ENCODE data around the gene TMUB1. TPM values are rescaled to one million over a fixed set of nuclear protein-coding genes. Genes with fewer than 3 reads are reported as not detected.
A peak's percentile ranks its signal among the peaks of the same experiment; 100 is the strongest.

TMUB1 gene
- total and polyA plus RNA-seq, 2 experiments from 2014 or later, result 45.0 to 83.1 TPM

DNA sequence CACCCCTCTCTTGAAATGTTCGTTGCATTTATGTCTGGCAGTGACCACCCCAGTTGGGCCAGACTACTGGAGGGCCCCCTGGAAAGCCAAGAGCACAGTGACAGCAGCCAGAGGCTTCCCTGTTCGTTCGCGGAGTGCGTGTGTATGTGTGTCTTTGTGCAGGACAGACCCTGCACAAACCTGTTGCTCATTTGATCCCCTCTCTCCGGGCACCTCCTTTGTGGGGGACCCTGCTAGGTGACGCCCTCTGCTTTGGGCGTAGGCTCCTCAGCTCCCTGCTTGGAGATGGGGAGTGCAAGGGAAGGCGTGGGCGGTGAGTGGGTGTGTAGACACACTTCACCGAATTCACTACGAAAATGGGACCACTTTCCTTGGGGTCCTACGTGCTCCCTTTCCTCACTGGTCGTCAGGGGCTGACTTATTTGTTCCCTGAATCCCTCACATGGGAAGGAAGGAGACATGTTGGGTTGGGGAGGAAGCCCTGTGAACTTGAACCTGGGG lies 41.7 kb upstream of the TMUB1 start:
- Histone ChIP-seq H3K27ac (no peak overlapping the region), H3K9me3 (ENCODE audit: low read depth) (no peaks in the 10 kb centered on the region), H2AFZ (no peak overlapping the region), H3K4me2 (peak overlapping the region; percentile 96), H3K9me2 (replicated peaks; ENCODE audit: insufficient read depth) (no peaks in the 10 kb centered on the region), H3K27me3 (no peaks in the 10 kb centered on the region), H3K36me3 (replicated peaks; ENCODE audit: insufficient read depth, low read depth) (no peaks in the 10 kb centered on the region), H4K20me1 (ENCODE audit: insufficient read depth, poor library complexity, severe bottlenecking) (peaks cover 33% of the 10 kb centered on the region), H3K79me2 (no peaks in the 10 kb centered on the region), H3K4me3 (no peak overlapping the region), H3K4me1 (ENCODE audit: insufficient read depth) (peaks cover 6% of the 10 kb centered on the region)
- TF ChIP-seq, protein P1, sequence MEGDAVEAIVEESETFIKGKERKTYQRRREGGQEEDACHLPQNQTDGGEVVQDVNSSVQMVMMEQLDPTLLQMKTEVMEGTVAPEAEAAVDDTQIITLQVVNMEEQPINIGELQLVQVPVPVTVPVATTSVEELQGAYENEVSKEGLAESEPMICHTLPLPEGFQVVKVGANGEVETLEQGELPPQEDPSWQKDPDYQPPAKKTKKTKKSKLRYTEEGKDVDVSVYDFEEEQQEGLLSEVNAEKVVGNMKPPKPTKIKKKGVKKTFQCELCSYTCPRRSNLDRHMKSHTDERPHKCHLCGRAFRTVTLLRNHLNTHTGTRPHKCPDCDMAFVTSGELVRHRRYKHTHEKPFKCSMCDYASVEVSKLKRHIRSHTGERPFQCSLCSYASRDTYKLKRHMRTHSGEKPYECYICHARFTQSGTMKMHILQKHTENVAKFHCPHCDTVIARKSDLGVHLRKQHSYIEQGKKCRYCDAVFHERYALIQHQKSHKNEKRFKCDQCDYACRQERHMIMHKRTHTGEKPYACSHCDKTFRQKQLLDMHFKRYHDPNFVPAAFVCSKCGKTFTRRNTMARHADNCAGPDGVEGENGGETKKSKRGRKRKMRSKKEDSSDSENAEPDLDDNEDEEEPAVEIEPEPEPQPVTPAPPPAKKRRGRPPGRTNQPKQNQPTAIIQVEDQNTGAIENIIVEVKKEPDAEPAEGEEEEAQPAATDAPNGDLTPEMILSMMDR (IDR thresholded peaks at IDR 0.05; ENCODE audit: poor library complexity), result no peak
- TF ChIP-seq EZH2phosphoT487 (IDR thresholded peaks at IDR 0.05; ENCODE audit: low read depth, severe bottlenecking, unreplicated experiment), result no peak
- no peak for TF ChIP-seq EZH2 (IDR thresholded peaks at IDR 0.05; ENCODE audit: borderline replicate concordance)
- WGBS (ENCODE audit: low lambda C conversion rate, missing lambda C conversion rate), result 90% methylated on average over 14 of the region's 14 CpGs
- DNase-seq (ENCODE audit: low spot score), result no peak

DNA sequence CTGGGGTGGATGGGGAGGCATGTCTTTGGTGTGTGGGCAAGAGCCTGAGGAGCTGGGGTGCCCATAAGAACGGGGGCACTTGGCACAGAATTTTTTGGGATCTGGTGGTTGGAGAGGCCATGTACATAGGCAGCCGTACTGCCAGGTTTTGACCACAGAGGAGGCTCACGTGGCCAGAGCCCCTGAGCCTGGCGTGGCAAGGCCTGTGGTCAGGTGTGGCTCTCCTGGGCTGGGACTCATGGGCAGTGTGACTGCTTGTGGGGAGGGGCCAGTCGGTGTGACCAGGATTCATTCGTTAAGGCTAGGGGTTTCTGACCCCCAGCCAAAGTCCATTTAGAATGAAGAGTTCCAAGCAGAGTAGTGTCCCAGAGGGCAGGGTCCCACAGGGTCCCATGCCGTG lies 41.2 kb upstream of the TMUB1 start:
- WGBS (ENCODE audit: low lambda C conversion rate, missing lambda C conversion rate), result 96% methylated on average over 7 of the region's 7 CpGs
- no peaks in the 10 kb centered on the region for H3K9me3 ChIP-seq (ENCODE audit: low read depth)
- no peak overlapping the region for H3K27ac ChIP-seq
- H3K27me3 ChIP-seq, result no peaks in the 10 kb centered on the region
- H3K4me1 ChIP-seq (ENCODE audit: insufficient read depth), result peaks cover 6% of the 10 kb centered on the region
- no peak overlapping the region for H3K4me2 ChIP-seq
- no peaks in the 10 kb centered on the region for H3K79me2 ChIP-seq
- no peaks in the 10 kb centered on the region for H3K36me3 ChIP-seq (replicated peaks; ENCODE audit: insufficient read depth, low read depth)
- no peak overlapping the region for H3K4me3 ChIP-seq
- no peak for DNase-seq (ENCODE audit: low spot score)
- no peaks in the 10 kb centered on the region for H3K9me2 ChIP-seq (replicated peaks; ENCODE audit: insufficient read depth)
- peaks cover 33% of the 10 kb centered on the region for H4K20me1 ChIP-seq (ENCODE audit: insufficient read depth, poor library complexity, severe bottlenecking)
- TF ChIP-seq EZH2 (IDR thresholded peaks at IDR 0.05; ENCODE audit: borderline replicate concordance), result no peak
- TF ChIP-seq, protein P1 (IDR thresholded peaks at IDR 0.05; ENCODE audit: poor library complexity), result no peak
- no peak overlapping the region for H2AFZ ChIP-seq

DNA sequence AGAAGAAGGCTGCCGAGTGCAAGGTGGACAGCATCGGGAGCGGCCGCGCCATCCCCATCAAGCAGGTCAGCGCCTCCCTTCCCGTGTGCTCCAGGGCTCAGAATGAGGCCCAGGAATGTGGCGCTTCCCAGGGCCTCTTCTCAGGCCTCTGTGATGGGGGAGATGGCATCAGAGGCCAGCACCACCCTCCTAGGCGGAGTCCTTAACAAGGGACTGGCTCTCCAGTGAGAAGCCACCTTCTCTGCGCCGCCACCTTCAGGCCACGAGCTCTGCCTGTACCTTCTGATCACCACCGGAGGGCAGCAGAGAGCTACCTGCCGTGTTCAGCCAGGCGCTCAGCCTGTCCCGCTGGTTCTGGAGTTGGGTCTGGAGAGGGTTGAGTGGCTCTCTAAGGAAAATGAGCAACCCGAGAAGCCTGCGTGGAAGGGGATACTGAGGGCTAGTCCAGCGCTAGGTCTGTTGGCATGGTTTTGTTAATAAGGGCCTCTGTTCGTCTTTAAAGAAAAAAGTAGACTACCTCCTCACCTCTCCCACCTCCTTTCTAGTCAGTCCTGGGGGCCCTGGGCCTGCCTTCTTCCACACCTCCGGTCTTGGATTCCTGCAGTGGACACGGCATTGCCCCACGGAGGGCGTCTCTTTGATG lies 40.6 kb upstream of the TMUB1 start:
- 47% methylated on average over 24 of the region's 24 CpGs for WGBS (ENCODE audit: low lambda C conversion rate, missing lambda C conversion rate)
- no peaks in the 10 kb centered on the region for H3K79me2 ChIP-seq

More for the DNA sequence above, 40.6 kb upstream of the TMUB1 start:
- no peak overlapping the region for H3K27ac ChIP-seq
- no peak overlapping the region for H3K4me3 ChIP-seq
- H3K9me2 ChIP-seq (replicated peaks; ENCODE audit: insufficient read depth), result no peaks in the 10 kb centered on the region
- no peaks in the 10 kb centered on the region for H3K27me3 ChIP-seq
- no peak overlapping the region for H3K4me2 ChIP-seq
- DNase-seq (ENCODE audit: low spot score), result peak; percentile 92
- TF ChIP-seq, protein P1 (IDR thresholded peaks at IDR 0.05; ENCODE audit: poor library complexity), result peak; percentile 96
- TF ChIP-seq EZH2 (IDR thresholded peaks at IDR 0.05; ENCODE audit: borderline replicate concordance), result no peak
- no peak overlapping the region for H2AFZ ChIP-seq
- peaks cover 35% of the 10 kb centered on the region for H4K20me1 ChIP-seq (ENCODE audit: insufficient read depth, poor library complexity, severe bottlenecking)
- H3K9me3 ChIP-seq (ENCODE audit: low read depth), result no peaks in the 10 kb centered on the region
- peaks cover 6% of the 10 kb centered on the region for H3K4me1 ChIP-seq (ENCODE audit: insufficient read depth)
- H3K36me3 ChIP-seq (replicated peaks; ENCODE audit: insufficient read depth, low read depth), result no peaks in the 10 kb centered on the region

Measured in hepatocyte (in vitro differentiated cells).